Mesothelial cell of epicardium (in vitro differentiated cells): ENCODE results near the gene SERPINE3. TPM values are rescaled to one million over a fixed set of nuclear protein-coding genes. Genes with fewer than 3 reads are reported as not detected.

Source experiments
- DNase-seq, 2 experiments: peaks; one replicate each; pipeline ENCODE4 v3.0.0; 2021; ENCODE audit warnings: low spot score in 2 of 2; ENCODE audit not compliant: unreplicated experiment in 2 of 2
- H3K27ac Mint-ChIP-seq: 2 replicates; pipeline ENCODE4 v1.8.0; 2021; ENCODE audit warnings: mixed read lengths
- H3K27me3 Mint-ChIP-seq: 2 replicates; pipeline ENCODE4 v1.8.0; 2021; ENCODE audit warnings: low read depth, mixed read lengths
- H3K36me3 Mint-ChIP-seq: 2 replicates; pipeline ENCODE4 v1.8.0; 2021; ENCODE audit warnings: mixed read lengths
- H3K4me1 Mint-ChIP-seq: 2 replicates; pipeline ENCODE4 v1.8.0; 2021; ENCODE audit warnings: mixed read lengths
- H3K4me3 Mint-ChIP-seq: 2 replicates; pipeline ENCODE4 v1.8.0; 2021; ENCODE audit warnings: mild to moderate bottlenecking, moderate library complexity, mixed read lengths
- H3K9me3 Mint-ChIP-seq: 2 replicates; pipeline ENCODE4 v1.8.0; 2021; ENCODE audit warnings: mixed read lengths
- CTCF ChIP-seq: fragments of 200-600 bp; sonication (generic); IDR thresholded peaks from one replicate; pipeline ENCODE4 v1.5.0; 2021; ENCODE audit warnings: antibody characterized with exemption; ENCODE audit not compliant: unreplicated experiment
- total RNA-seq: library from RNA; stranded (reverse); gene quantifications from 3 replicates; pipeline ENCODE4 v1.2.1, GENCODE V29; 2021

The SERPINE3 gene
- total RNA-seq, 1 donor from 2014 or later: 0.31 TPM

DNA sequence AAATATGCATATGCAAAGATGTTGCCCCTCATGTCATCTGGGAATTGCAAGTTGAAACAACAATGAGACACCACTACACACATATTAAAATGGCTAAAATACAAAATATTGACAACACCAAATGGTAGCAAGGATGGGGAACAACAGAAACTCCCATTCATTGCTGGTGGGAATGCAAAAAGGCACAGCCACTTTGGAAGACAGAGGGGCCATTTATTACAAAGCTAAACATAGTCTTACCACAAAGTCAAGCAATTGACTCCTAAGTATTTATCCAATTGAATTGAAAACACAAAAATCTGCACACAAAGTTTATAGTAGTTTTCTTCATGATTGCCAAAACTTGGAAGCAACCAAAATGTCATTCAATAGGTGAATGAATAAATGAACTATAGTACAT is 6.1 kb upstream of the SERPINE3 start:
- H3K9me3 Mint-ChIP-seq: no peaks in the 10 kb centered on the region
- no peaks in the 10 kb centered on the region for H3K27me3 Mint-ChIP-seq
- H3K36me3 Mint-ChIP-seq: no peaks in the 10 kb centered on the region
- no peak overlapping the region for H3K4me3 Mint-ChIP-seq
- no peak for TF ChIP-seq CTCF
- H3K27ac Mint-ChIP-seq: no peak overlapping the region
- no peak for DNase-seq
- no peaks in the 10 kb centered on the region for H3K4me1 Mint-ChIP-seq

DNA sequence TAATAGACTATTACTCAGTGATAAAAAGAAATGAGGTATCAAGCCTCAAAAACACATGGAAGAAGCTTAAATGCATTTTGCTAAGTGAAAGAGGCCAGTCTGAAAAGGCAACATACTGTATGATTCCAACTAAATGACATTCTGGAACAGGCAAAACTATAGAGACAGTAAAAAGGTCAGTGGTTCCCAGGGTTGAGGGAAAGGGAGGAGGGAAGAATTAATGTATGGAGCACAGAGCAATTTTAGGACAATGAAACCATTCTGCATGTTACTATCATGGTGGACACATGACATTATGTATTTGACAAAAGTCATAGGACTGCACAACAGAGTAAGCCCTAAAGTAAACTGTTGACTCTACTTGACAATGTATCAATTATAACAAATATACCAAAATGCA is 5.7 kb upstream of the SERPINE3 start:
- H3K27me3 Mint-ChIP-seq: no peaks in the 10 kb centered on the region
- TF ChIP-seq CTCF: no peak
- no peaks in the 10 kb centered on the region for H3K4me1 Mint-ChIP-seq
- H3K4me3 Mint-ChIP-seq: no peak overlapping the region
- no peaks in the 10 kb centered on the region for H3K36me3 Mint-ChIP-seq
- no peak overlapping the region for H3K27ac Mint-ChIP-seq
- H3K9me3 Mint-ChIP-seq: no peaks in the 10 kb centered on the region
- no peak for DNase-seq

DNA sequence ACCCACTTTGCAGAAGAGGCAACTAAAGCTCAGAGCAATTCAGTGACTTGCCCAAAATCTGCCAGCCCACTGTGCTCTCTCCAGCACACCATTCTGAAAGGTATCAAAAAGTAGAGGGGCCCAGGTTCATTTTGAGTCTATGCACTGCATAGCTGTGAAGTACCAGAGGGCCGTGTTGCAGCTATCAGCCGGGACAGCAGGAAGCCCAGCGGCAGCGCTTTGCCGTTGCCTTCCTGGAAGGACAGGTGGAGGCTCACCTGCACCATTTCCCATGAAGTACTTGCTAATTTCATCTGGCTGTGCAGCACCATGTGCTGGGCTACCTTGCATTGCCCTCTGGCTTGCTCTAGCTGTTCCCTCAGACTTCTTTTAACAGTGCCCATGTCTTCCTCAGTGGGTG is 2.7 kb upstream of the SERPINE3 start:
- no peaks in the 10 kb centered on the region for H3K9me3 Mint-ChIP-seq
- no peaks in the 10 kb centered on the region for H3K36me3 Mint-ChIP-seq
- DNase-seq: no peak
- no peak overlapping the region for H3K27ac Mint-ChIP-seq
- no peaks in the 10 kb centered on the region for H3K27me3 Mint-ChIP-seq
- H3K4me3 Mint-ChIP-seq: no peak overlapping the region
- H3K4me1 Mint-ChIP-seq: no peaks in the 10 kb centered on the region
- no peak for TF ChIP-seq CTCF

GRCh38 chr13:51339952-51340732 is 651 bp downstream of the SERPINE3 start:
- H3K4me1 Mint-ChIP-seq: peaks cover 4% of the 10 kb centered on the region
- no peak overlapping the region for H3K4me3 Mint-ChIP-seq
- no peaks in the 10 kb centered on the region for H3K36me3 Mint-ChIP-seq
- no peak for TF ChIP-seq CTCF
- no peak overlapping the region for H3K27ac Mint-ChIP-seq
- no peak for DNase-seq
- no peaks in the 10 kb centered on the region for H3K27me3 Mint-ChIP-seq
- no peaks in the 10 kb centered on the region for H3K9me3 Mint-ChIP-seq

- H3K4me1 Mint-ChIP-seq: peaks cover 4% of the 10 kb centered on the region
These were observed 1.7 kb downstream of the SERPINE3 start for GRCh38 chr13:51341232-51341631.

More at GRCh38 chr13:51341232-51341631, 1.7 kb downstream of the SERPINE3 start:
- no peaks in the 10 kb centered on the region for H3K36me3 Mint-ChIP-seq
- H3K27ac Mint-ChIP-seq: no peak overlapping the region
- H3K9me3 Mint-ChIP-seq: no peaks in the 10 kb centered on the region
- no peaks in the 10 kb centered on the region for H3K27me3 Mint-ChIP-seq
- H3K4me3 Mint-ChIP-seq: no peak overlapping the region
- no peak for TF ChIP-seq CTCF
- no peak for DNase-seq
